Caco-2 (cell line): ENCODE measurements around the gene CAPZB. TPM values are rescaled to one million over a fixed set of nuclear protein-coding genes. Genes with fewer than 3 reads are reported as not detected.

Experiments
- BruUV-seq: library from RNA; stranded (reverse); fragments of 400-500 nt; replicated peaks from 2 replicates; lab custom pipeline; 2021; lab: Mats Ljungman, UMichigan
- CTCF ChIA-PET: fragments of 300-600 bp; sonication (Branson Sonifier 250); formaldehyde crosslinking; loops from one replicate; lab custom pipeline; 2022; ENCODE audit warnings: antibody characterized with exemption; lab: Charles Lee
- POLR2A ChIA-PET: fragments of 300-600 bp; sonication (Branson Sonifier 250); formaldehyde crosslinking; loops from one replicate; lab custom pipeline; 2022; ENCODE audit warnings: antibody characterized with exemption; lab: Charles Lee
- DNase-seq, 2 experiments: peaks; one replicate each; pipeline versions ENCODE4 v3.0.0 to v3.0.0-alpha.2; 2020 to 2022
- H3K27me3 ChIP-seq: replicated peaks from 2 replicates; pipeline ENCODE4 v1.6.0; 2011; ENCODE audit warnings: low read length; ENCODE audit not compliant: control insufficient read depth, insufficient read depth
- H3K36me3 ChIP-seq: 2 replicates; pipeline ENCODE4 v1.5.1; 2011; ENCODE audit warnings: low read length; ENCODE audit not compliant: control insufficient read depth, insufficient read depth
- H3K4me1 ChIP-seq: fragments of 250-450 bp; sonication (Bioruptor Pico); 2 replicates; pipeline ENCODE4 v1.5.1; 2020; ENCODE audit warnings: mild to moderate bottlenecking
- H3K4me3 ChIP-seq: 2 replicates; pipeline ENCODE4 v1.5.1; 2011; ENCODE audit warnings: low read depth, mild to moderate bottlenecking, control low read depth, low read length
- H3K9me3 ChIP-seq: fragments of 250-450 bp; sonication (Bioruptor Pico); 2 replicates; pipeline ENCODE4 v1.5.1; 2020; ENCODE audit warnings: mild to moderate bottlenecking, moderate library complexity
- H3K27ac Mint-ChIP-seq: one replicate; pipeline ENCODE4 v1.8.0; 2022; ENCODE audit warnings: mixed read lengths; ENCODE audit not compliant: unreplicated experiment
- H3K27me3 Mint-ChIP-seq: one replicate; pipeline ENCODE4 v1.8.0; 2022; ENCODE audit warnings: mixed read lengths; ENCODE audit not compliant: insufficient read depth, unreplicated experiment
- H3K36me3 Mint-ChIP-seq: one replicate; pipeline ENCODE4 v1.8.0; 2022; ENCODE audit warnings: mild to moderate bottlenecking, mixed read lengths; ENCODE audit not compliant: insufficient read depth, unreplicated experiment
- H3K4me1 Mint-ChIP-seq: one replicate; pipeline ENCODE4 v1.8.0; 2022; ENCODE audit warnings: low read depth, mixed read lengths; ENCODE audit not compliant: unreplicated experiment
- H3K4me3 Mint-ChIP-seq: one replicate; pipeline ENCODE4 v1.8.0; 2022; ENCODE audit warnings: mild to moderate bottlenecking, moderate library complexity, mixed read lengths; ENCODE audit not compliant: unreplicated experiment
- H3K9me3 Mint-ChIP-seq: one replicate; pipeline ENCODE4 v1.8.0; 2022; ENCODE audit warnings: mixed read lengths; ENCODE audit not compliant: unreplicated experiment
- intact Hi-C: fragments of 100-400 bp; cut with micrococcal nuclease; formaldehyde crosslinking; loops from one replicate; pipeline ENCODE4 v1.10.0; 2022; ENCODE audit not compliant: unreplicated experiment
- total RNA-seq: library from RNA; stranded (reverse); gene quantifications from 2 replicates; pipeline ENCODE4 v1.2.3, GENCODE V29; 2022
- TF ChIP-seq, protein P1 (sequence below), 2 experiments: fragments of 200-600 bp in 1 of 2; IDR thresholded peaks; 1 replicate in 1 of 2; 2 replicates in 1 of 2; pipeline versions ENCODE4 v1.5.1 to v1.8.0; 2011 to 2022; ENCODE audit warnings: antibody characterized with exemption in 1 of 2, control low read depth in 1 of 2, inconsistent platforms in 1 of 2, low read depth in 1 of 2, low read length in 1 of 2, mild to moderate bottlenecking in 1 of 2, moderate library complexity in 1 of 2; ENCODE audit not compliant: insufficient read depth in 1 of 2, severe bottlenecking in 1 of 2, unreplicated experiment in 1 of 2

CAPZB gene
- total RNA-seq, 1 experiment from 2014 or later = 205 TPM

DNA sequence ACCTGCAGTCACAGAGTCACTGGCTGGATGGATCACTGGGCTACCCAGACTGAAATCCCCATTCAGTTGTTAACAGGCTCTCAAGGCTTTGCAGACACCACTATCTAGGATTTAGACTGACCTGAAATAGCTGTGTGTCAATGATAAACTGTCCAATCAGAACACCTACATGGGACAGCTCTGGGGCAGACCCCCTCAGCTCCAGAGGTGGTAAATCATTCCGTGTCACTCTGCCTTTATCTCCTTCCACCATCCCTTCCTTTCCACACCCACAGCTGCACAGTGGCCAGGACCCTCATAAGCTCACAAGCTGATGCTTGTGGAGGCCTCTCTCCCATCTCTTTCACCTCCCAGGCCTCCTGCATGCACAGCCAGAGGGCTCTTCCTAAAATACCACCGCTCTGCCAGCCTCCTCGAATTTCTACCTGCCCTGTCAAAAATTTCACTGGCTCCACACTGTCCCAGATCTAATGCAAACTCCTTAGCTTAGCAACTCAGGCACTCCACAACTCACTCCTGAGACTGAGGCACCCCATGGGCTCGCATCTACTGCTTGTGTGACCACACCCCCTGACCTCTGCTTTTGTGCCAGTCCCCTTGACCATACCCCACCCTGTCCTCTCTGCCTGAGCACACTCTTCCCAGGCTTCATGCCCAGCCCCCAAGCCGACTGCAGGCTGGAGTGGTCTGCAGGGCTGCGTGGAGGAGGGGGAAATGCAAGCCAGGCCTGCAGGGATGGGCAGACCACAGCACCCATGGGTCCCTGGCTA, 5.8 kb downstream of the CAPZB start:
- H3K4me1 ChIP-seq = peaks cover 6% of the 10 kb centered on the region; the same call in 1 of the 2 replicates
- H3K4me3 ChIP-seq = no peak overlapping the region
- TF ChIP-seq, protein P1, sequence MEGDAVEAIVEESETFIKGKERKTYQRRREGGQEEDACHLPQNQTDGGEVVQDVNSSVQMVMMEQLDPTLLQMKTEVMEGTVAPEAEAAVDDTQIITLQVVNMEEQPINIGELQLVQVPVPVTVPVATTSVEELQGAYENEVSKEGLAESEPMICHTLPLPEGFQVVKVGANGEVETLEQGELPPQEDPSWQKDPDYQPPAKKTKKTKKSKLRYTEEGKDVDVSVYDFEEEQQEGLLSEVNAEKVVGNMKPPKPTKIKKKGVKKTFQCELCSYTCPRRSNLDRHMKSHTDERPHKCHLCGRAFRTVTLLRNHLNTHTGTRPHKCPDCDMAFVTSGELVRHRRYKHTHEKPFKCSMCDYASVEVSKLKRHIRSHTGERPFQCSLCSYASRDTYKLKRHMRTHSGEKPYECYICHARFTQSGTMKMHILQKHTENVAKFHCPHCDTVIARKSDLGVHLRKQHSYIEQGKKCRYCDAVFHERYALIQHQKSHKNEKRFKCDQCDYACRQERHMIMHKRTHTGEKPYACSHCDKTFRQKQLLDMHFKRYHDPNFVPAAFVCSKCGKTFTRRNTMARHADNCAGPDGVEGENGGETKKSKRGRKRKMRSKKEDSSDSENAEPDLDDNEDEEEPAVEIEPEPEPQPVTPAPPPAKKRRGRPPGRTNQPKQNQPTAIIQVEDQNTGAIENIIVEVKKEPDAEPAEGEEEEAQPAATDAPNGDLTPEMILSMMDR (IDR thresholded peaks at IDR 0.05; ENCODE audit: insufficient read depth in 1 of 2, low read depth in 1 of 2, low read length in 1 of 2, severe bottlenecking in 1 of 2, unreplicated experiment in 1 of 2) = no peak
- DNase-seq = no peak
- ChIA-PET POLR2A (no interaction called here), CTCF (no interaction called here)
- no peak overlapping the region for H3K27ac Mint-ChIP-seq
- no peak overlapping the region for H3K4me3 Mint-ChIP-seq
- H3K36me3 ChIP-seq = no peaks in the 10 kb centered on the region; the same call in 1 of the 2 replicates
- no peaks in the 10 kb centered on the region for H3K27me3 Mint-ChIP-seq
- intact Hi-C loops = no loop called here
- BruUV-seq = no TSS peak
- no peaks in the 10 kb centered on the region for H3K27me3 ChIP-seq
- H3K9me3 ChIP-seq = no peaks in the 10 kb centered on the region
- H3K9me3 Mint-ChIP-seq = no peaks in the 10 kb centered on the region
- peaks cover 19% of the 10 kb centered on the region for H3K36me3 Mint-ChIP-seq
- H3K4me1 Mint-ChIP-seq = peaks cover 6% of the 10 kb centered on the region

DNA sequence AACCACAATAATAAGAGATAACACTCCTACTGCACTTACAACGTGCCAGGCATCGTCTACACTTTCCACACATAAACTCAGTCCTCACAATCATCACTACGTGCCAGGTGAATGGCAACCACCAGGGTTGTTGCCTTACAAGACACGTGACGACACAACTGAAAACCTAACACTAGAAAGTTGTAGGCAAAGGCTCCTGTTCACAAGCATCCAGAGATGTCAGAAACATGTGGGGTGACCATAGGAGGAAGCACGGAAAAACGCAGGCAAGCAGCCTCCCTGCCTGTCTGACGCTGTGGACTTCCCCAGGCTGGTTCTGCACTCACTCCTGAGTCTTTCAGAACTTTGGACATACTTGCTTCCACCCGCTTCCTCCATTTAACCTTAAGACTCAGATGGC, 7.0 kb downstream of the CAPZB start:
- peaks cover 7% of the 10 kb centered on the region for H3K36me3 Mint-ChIP-seq
- no peak overlapping the region for H3K4me3 Mint-ChIP-seq
- DNase-seq = no peak
- TF ChIP-seq, protein P1 (IDR thresholded peaks at IDR 0.05; ENCODE audit: insufficient read depth in 1 of 2, low read depth in 1 of 2, low read length in 1 of 2, severe bottlenecking in 1 of 2, unreplicated experiment in 1 of 2) = no peak
- H3K4me1 ChIP-seq = no peaks in the 10 kb centered on the region
- H3K27ac Mint-ChIP-seq = no peak overlapping the region
- H3K36me3 ChIP-seq = no peaks in the 10 kb centered on the region; the same call in 1 of the 2 replicates
- no TSS peak for BruUV-seq
- H3K27me3 ChIP-seq = no peaks in the 10 kb centered on the region
- H3K9me3 Mint-ChIP-seq = no peaks in the 10 kb centered on the region
- no peak overlapping the region for H3K4me3 ChIP-seq
- no peaks in the 10 kb centered on the region for H3K4me1 Mint-ChIP-seq
- H3K9me3 ChIP-seq = no peaks in the 10 kb centered on the region
- CTCF ChIA-PET = no interaction called here
- no peaks in the 10 kb centered on the region for H3K27me3 Mint-ChIP-seq
- intact Hi-C loops = no loop called here
- POLR2A ChIA-PET = no interaction called here

DNA sequence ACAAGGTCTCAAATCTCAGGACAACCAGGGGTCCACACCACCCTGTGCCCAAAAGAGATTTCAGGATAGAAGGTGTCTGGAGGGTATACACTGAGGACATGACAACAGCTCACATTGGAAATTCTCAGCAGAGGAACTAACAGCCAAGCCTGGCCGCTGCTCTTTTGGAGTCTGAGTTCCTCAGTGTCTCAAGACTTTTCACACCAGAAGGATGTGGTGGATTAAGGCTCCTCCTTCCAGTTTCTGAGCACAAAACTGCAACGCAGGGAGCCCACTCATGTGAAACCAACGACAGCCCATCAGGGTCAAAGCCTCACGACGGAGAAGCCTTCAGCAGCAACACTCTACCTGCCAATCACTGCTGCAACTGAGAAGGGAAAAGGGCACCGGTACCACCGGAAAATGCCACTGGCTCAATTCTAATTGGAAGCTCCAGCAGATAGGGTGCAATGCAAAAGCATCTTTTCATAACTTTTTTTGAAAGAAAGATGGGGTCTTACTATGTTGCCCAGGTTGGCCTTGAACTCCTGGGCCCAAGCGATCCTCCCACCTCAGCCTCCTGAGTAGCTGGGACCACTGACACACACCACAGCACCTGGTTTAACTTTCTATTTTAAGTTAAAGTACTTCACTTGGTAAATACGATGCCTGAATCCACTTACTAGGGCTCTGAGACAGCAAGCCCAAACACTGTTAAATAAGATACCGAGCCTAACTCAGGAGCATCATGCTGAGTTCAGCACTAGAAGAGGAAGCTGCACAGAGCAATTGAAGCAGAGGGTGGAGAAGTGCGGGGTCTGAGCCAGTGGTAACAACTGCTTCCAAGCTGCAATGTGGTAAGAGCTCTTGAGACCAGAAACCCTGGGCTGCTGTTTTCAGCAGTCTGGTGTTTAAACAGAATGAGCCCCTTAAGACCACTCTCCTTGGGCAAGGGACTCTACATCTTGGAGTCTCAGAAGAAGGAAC, 7.8 kb downstream of the CAPZB start:
- no peaks in the 10 kb centered on the region for H3K9me3 ChIP-seq
- no peaks in the 10 kb centered on the region for H3K36me3 ChIP-seq
- H3K9me3 Mint-ChIP-seq = no peaks in the 10 kb centered on the region
- DNase-seq = no peak
- ChIA-PET CTCF (no interaction called here), POLR2A (no interaction called here)
- no peaks in the 10 kb centered on the region for H3K4me1 ChIP-seq
- H3K4me1 Mint-ChIP-seq = no peaks in the 10 kb centered on the region
- H3K27me3 Mint-ChIP-seq = no peaks in the 10 kb centered on the region
- H3K4me3 ChIP-seq = no peak overlapping the region
- intact Hi-C loops = no loop called here
- peaks cover 5% of the 10 kb centered on the region for H3K36me3 Mint-ChIP-seq
- H3K27ac Mint-ChIP-seq = no peak overlapping the region
- TF ChIP-seq, protein P1 (IDR thresholded peaks at IDR 0.05; ENCODE audit: insufficient read depth in 1 of 2, low read depth in 1 of 2, low read length in 1 of 2, severe bottlenecking in 1 of 2, unreplicated experiment in 1 of 2) = no peak
- H3K27me3 ChIP-seq = no peaks in the 10 kb centered on the region
- BruUV-seq = no TSS peak
- H3K4me3 Mint-ChIP-seq = no peak overlapping the region
